Skeletal muscle tissue (tissue), 4 donors: Measurements from ENCODE around the gene B4GALT6. TPM values are rescaled to one million over a fixed set of nuclear protein-coding genes. Genes with fewer than 3 reads are reported as not detected.

ENCODE experiments used
- H3K27ac ChIP-seq: one replicate; pipeline ENCODE4 v1.7.0; 2013; ENCODE audit warnings: mild to moderate bottlenecking, low read depth, low read length, inconsistent platforms
- H3K27me3 ChIP-seq, 3 donors: one replicate each; pipeline ENCODE4 v1.7.0; 2013; ENCODE audit warnings: low read length in 3 of 3; ENCODE audit not compliant: control insufficient read depth in 3 of 3, insufficient read depth in 3 of 3
- H3K36me3 ChIP-seq, 3 donors: one replicate each; pipeline ENCODE4 v1.7.0; 2013; ENCODE audit warnings: low read length in 3 of 3; ENCODE audit not compliant: control insufficient read depth in 3 of 3, insufficient read depth in 3 of 3
- H3K4me1 ChIP-seq, 3 donors: one replicate each; pipeline ENCODE4 v1.7.0; 2013; ENCODE audit warnings: low read length in 3 of 3, mild to moderate bottlenecking in 3 of 3; ENCODE audit not compliant: control insufficient read depth in 3 of 3, insufficient read depth in 3 of 3
- H3K4me3 ChIP-seq, 3 donors: one replicate each; pipeline ENCODE4 v1.7.0; 2013; ENCODE audit warnings: low read length in 3 of 3
- H3K9ac ChIP-seq, 3 donors: one replicate each; pipeline ENCODE4 v1.7.0; 2013; ENCODE audit warnings: low read length in 3 of 3, mild to moderate bottlenecking in 3 of 3, moderate library complexity in 2 of 3, low read depth in 1 of 3
- H3K9me3 ChIP-seq, 3 donors: one replicate each; pipeline ENCODE4 v1.7.0; 2013; ENCODE audit warnings: low read length in 3 of 3; ENCODE audit not compliant: control insufficient read depth in 3 of 3
- total RNA-seq: library from RNA; depleted of rRNA; stranded (reverse); fragments of >200 nt; gene quantifications from one replicate; pipeline ENCODE4 v1.2.3, GENCODE V29; 2014
- donor health status: Osteomylitis.

The B4GALT6 gene
- total RNA-seq, 1 donor from 2014 or later = 3.1 TPM

DNA sequence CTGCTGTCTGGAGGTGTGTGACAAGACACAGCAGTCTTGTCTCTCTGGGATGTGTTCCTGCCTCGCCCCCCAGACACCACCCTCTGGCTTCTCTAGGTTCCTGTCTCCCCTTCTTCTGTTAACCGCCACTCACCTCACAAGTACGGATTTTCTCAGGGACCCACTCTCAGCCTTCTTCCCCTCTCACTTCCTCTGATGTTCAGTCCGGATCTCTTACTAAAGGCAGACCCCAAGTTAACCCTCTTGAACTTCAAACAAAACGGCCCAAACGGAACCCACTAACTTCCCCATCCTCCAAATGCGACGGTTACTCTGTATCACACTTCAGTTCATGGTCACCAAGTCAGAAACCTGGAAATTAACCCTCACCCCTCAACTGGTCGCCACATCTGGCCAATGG lies 32.0 kb downstream of the B4GALT6 start:
- H3K4me1 ChIP-seq = no peaks in the 10 kb centered on the region
- no peak overlapping the region for H3K27ac ChIP-seq
- H3K4me3 ChIP-seq = no peak overlapping the region

DNA sequence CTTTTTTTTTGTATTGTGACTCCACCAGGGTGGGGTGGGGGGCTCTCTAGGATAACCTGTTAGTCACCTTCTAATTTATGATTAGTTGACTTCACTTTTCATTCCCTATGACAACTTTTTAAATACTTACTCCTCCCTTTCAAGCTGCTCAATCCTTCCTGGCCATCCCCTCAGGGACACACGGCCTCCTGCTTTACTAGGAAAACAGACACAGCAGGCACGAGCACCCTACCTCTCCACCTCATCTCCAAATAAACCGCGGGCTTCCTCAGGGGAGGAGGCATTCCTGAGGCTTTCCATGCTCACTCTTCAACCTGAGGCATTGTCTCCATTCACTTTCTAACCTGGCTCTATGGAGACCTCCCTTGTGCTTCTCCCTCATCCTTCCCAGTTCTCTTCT lies 33.0 kb downstream of the B4GALT6 start:
- H3K27me3 ChIP-seq = no peaks in the 10 kb centered on the region
- no peaks in the 10 kb centered on the region for H3K4me1 ChIP-seq
- no peaks in the 10 kb centered on the region for H3K36me3 ChIP-seq
- H3K9ac ChIP-seq = no peak overlapping the region
- H3K27ac ChIP-seq = no peak overlapping the region
- H3K9me3 ChIP-seq = no peaks in the 10 kb centered on the region
- no peak overlapping the region for H3K4me3 ChIP-seq

More for the DNA sequence above, 32.0 kb downstream of the B4GALT6 start:
- Histone ChIP-seq H3K9ac (no peak overlapping the region), H3K36me3 (no peaks in the 10 kb centered on the region), H3K9me3 (no peaks in the 10 kb centered on the region), H3K27me3 (no peaks in the 10 kb centered on the region)

DNA sequence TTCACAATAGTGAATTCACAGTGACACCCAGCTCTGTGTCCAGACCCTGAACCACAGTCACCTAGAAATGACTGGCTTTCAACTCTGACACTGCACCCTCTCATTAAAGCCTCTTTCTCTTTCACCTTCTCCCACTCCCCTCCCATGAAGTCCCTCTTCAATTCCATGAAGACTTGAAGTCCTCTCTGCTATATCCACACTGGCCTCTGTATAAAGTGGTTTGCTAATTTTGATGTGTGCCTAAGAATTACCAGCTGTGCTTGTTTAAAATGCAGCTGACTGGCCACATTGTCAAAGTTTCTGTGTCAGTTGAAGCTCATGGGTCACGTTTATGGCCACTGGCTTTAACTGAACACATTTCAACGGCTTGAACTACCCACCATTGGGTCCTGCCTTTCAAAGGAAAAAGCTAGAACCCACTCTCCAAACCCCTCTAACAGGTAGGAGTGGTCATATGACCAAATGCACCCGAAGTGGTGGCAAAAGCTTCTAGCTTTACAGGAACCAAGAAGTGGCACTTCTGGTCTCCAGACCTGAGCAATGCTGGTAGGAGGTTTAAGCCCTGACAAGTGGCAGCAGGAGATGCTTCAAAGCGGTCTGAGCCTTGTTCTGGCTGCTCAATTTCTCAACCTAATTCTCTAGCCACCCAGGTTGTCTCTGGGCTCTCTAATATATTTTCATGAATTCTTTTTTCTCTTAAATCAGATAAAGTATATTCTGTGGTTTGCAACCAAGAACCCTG lies 34.2 kb downstream of the B4GALT6 start:
- no peak overlapping the region for H3K27ac ChIP-seq
- no peaks in the 10 kb centered on the region for H3K4me1 ChIP-seq
- no peaks in the 10 kb centered on the region for H3K27me3 ChIP-seq
- H3K36me3 ChIP-seq = no peaks in the 10 kb centered on the region
- no peak overlapping the region for H3K4me3 ChIP-seq
- H3K9ac ChIP-seq = no peak overlapping the region
- no peaks in the 10 kb centered on the region for H3K9me3 ChIP-seq

DNA sequence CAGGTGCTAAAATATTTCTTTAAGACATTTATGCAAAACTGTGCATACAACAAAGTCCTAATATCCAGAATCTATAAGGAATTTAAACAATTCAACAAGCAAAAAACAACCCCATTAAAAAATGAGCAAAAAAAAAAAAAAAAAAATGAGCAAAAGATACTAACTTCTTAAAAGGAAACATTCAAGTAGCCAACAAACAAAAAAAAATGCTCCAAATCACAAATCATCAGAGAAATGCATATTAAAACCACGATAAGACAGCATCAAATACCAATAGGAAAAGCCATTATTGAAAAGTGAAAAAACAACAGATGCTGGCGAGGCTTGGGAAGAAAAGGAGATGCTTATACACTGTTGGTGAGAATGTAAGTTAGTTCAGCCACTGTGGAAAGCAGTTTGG lies 34.9 kb downstream of the B4GALT6 start:
- no peak overlapping the region for H3K27ac ChIP-seq
- no peaks in the 10 kb centered on the region for H3K36me3 ChIP-seq
- H3K4me3 ChIP-seq = no peak overlapping the region
- no peaks in the 10 kb centered on the region for H3K4me1 ChIP-seq
- no peaks in the 10 kb centered on the region for H3K9me3 ChIP-seq
- no peak overlapping the region for H3K9ac ChIP-seq
- no peaks in the 10 kb centered on the region for H3K27me3 ChIP-seq

DNA sequence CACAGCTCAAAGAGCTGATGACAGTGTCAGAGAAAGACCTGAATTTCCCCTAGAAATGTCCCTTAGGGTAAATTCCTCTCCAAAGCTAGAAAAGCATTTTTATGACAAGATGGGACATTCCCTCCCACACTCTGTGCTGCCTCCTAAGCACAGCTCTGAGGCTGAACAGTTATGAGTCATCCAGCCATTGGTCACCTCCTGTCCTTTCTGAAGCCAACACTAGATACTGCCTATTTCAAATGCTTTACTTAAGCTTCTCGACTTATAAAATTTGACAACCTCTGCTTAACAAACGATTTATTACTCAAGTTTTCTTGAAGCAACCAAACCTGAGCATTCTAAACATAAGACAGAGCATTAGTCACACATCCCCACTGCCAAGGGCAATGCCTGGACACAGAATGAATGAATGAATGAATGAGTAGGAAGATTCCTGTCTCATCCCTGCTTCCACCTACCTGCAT lies 35.4 kb downstream of the B4GALT6 start:
- H3K27ac ChIP-seq = no peak overlapping the region
- no peak overlapping the region for H3K4me3 ChIP-seq
- no peaks in the 10 kb centered on the region for H3K36me3 ChIP-seq
- H3K27me3 ChIP-seq = no peaks in the 10 kb centered on the region
- no peak overlapping the region for H3K9ac ChIP-seq
- H3K4me1 ChIP-seq = no peaks in the 10 kb centered on the region
- no peaks in the 10 kb centered on the region for H3K9me3 ChIP-seq

DNA sequence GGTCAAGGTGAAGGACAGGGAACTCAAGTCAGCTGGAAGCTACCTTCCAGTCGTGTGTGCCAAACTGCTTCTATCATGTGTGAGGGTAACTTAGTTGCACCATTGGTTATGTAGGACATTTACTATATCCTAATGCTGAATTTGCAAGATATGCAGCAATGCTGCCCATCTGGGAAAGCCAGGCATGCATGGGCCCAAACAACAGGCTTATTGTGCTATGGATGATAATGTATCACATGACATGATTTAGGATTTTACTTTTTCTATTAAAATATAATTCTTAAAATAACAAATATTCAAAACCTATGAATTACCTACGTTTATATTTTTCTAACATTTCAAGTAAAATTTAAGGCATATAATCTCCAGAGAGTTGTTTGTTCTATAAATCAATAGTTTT lies 35.9 kb downstream of the B4GALT6 start:
- Histone ChIP-seq H3K4me1 (no peaks in the 10 kb centered on the region), H3K27ac (no peak overlapping the region), H3K9ac (no peak overlapping the region)

DNA sequence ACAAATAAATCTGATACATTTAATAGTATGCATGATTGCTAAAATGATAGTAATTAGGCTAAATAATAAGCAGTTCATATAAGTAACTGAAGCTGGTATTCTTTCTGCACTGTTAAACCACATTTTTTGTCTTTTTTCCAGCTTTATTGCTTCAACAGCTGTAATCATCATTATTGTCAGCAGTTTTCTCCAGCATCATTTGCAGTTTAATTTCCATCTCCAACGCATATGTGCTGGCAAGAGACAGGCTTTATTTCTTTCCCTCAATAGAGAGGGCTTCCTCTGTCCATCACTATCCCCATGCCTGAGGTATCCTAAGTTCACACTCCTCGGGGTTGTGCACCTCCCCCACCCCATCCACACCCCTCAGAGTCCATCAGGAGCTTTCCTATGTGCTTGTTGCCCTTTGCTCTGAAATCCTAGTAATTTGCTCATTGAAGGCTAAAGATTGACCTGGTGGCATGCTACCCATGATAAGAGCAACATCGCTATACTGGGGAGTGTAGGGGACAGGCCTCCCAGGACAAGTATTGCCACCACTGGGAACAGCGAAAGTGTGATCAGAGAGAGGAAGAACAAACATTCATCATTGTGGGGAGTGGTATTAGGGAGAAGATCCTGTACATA lies 37.1 kb downstream of the B4GALT6 start:
- Histone ChIP-seq H3K36me3 (no peaks in the 10 kb centered on the region), H3K9me3 (no peaks in the 10 kb centered on the region), H3K9ac (no peak overlapping the region), H3K27me3 (no peaks in the 10 kb centered on the region), H3K4me1 (no peaks in the 10 kb centered on the region), H3K27ac (no peak overlapping the region), H3K4me3 (no peak overlapping the region)

More for the DNA sequence above, 35.9 kb downstream of the B4GALT6 start:
- no peaks in the 10 kb centered on the region for H3K27me3 ChIP-seq
- H3K4me3 ChIP-seq = no peak overlapping the region
- H3K9me3 ChIP-seq = no peaks in the 10 kb centered on the region
- no peaks in the 10 kb centered on the region for H3K36me3 ChIP-seq

DNA sequence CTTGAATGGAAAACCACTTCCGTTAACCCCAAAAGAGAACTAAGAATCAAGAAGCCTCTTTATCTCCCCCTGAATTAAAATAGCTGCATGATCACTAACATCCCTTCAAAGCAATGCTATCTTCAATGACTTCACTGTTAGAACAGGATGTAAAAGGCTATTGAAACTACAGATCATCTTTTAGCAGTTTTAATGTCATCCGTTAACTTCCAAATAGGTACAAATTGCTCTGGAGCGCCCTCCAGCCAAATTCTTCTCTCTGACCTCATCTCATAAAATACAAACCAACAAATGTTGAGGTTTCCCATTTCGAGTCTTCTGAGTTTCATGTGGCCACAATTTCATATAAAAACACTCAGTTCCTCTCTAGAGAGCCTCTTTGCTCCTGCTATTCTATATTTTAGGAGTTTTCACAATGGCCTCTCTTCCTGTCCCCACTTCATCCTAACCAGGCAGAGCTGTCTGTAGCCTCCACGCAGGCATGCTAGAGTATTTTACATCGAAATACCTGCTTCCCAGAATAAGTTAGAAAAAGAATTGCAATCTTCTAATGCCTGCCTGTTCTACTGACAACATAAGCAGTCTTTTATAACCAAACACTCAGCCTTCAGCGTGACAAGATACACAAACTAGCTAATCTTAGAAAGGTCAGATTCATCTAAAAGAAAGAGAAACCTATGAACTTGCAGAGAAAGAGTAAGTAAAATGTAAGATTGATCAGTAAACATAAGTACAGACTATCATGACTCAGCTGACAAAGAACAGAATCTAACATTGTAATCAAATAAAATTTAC lies 37.9 kb downstream of the B4GALT6 start:
- Histone ChIP-seq H3K36me3 (no peaks in the 10 kb centered on the region), H3K27ac (no peak overlapping the region), H3K4me3 (no peak overlapping the region), H3K9ac (no peak overlapping the region), H3K4me1 (no peaks in the 10 kb centered on the region), H3K9me3 (no peaks in the 10 kb centered on the region), H3K27me3 (no peaks in the 10 kb centered on the region)

DNA sequence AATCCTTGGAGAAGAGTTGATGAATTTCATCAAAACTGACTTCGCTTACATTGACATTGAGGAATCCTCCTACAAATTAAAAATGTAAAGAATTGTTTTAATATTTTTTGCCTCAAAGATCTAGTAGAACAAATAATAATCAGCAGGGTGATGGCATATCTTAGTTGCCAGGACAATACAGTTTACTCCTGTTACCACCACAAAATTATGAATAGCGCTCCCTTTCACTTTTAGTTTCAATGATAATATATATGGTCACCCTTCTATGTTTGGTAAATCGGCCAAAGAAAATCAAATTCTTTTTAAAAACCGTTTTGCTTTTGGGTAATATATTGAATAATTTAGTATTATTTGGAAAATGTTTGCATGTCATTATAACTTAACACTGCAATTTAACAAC lies 39.0 kb downstream of the B4GALT6 start:
- H3K27me3 ChIP-seq = no peaks in the 10 kb centered on the region
- H3K9me3 ChIP-seq = no peaks in the 10 kb centered on the region
- no peak overlapping the region for H3K27ac ChIP-seq
- H3K9ac ChIP-seq = no peak overlapping the region
- H3K4me3 ChIP-seq = no peak overlapping the region
- no peaks in the 10 kb centered on the region for H3K36me3 ChIP-seq
- H3K4me1 ChIP-seq = no peaks in the 10 kb centered on the region

DNA sequence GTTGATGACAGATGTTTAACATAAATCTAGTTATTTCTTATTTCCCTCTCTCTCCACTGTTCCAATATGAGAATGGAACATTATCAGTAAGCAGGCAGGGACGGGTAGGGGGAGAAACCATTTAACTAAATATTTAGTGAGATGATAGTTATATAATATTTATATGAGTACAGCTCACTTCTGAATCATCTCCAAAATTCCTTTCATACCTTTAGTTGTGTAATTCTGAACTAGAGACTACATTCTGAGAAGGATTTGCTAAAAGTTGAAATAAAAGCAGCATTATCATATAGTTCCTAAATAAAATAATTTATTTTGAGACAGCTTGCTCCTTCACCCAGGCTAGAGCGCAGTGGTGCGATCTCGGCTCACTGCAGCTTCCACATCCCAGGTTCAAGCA lies 41.4 kb downstream of the B4GALT6 start:
- Histone ChIP-seq H3K36me3 (no peaks in the 10 kb centered on the region), H3K4me1 (no peaks in the 10 kb centered on the region), H3K9ac (no peak overlapping the region), H3K27me3 (no peaks in the 10 kb centered on the region), H3K27ac (no peak overlapping the region), H3K4me3 (no peak overlapping the region), H3K9me3 (no peaks in the 10 kb centered on the region)
